ENCODE measurements around the gene PAK6.

- no peak for TF ChIP-seq CUX1 (CRISPR knock-in tag; IDR thresholded peaks at IDR 0.05)
- TF ChIP-seq FOXJ3 (CRISPR knock-in tag; IDR thresholded peaks at IDR 0.05) = no peak
- TF ChIP-seq CTCF (IDR thresholded peaks at IDR 0.05 in 2 of 3, conservative IDR thresholded peaks at IDR 0.05 in 1 of 3; ENCODE audit: insufficient read depth in 2 of 3, low read depth in 1 of 3, low read length in 3 of 3) = no peak
These were observed 64.1 kb downstream of the PAK6 start for GRCh38 chr15:40302981-40303380.

Data from K562 (cell line).